Body of pancreas (tissue), 4 donors: ENCODE results near the gene TADA2B.

Experiments
- CTCF ChIP-seq, 7 experiments: fragments of 450-650 bp in 4 of 7; fragments of 200-600 bp in 3 of 7; sonication (generic) in 3 of 7; IDR thresholded peaks; one replicate each; pipeline ENCODE4 v1.5.1; 2016 to 2019; ENCODE audit warnings: antibody characterized with exemption in 7 of 7
- POLR2A ChIP-seq, 3 donors: fragments of 450-650 bp; IDR thresholded peaks; one replicate each; pipeline ENCODE4 v1.6.1; 2016; ENCODE audit warnings: antibody characterized with exemption in 3 of 3, mild to moderate bottlenecking in 2 of 3

- TF ChIP-seq POLR2A (IDR thresholded peaks at IDR 0.05), result no peak
- TF ChIP-seq CTCF (IDR thresholded peaks at IDR 0.05), result no peak
These were observed 17.4 kb downstream of the TADA2B start for GRCh38 chr4:7060346-7061150.
